Measurements from ENCODE around the gene BRSK2.
"Not testable (repeated sequence)": the region's sequence is repeated elsewhere in the genome, so short reads cannot be mapped to it uniquely, and the experiment has no call there.

The BRSK2 gene

GRCh38 chr11:1410366-1411291, 20.9 kb downstream of the BRSK2 start:
- DNase-seq, result no peak

DNA sequence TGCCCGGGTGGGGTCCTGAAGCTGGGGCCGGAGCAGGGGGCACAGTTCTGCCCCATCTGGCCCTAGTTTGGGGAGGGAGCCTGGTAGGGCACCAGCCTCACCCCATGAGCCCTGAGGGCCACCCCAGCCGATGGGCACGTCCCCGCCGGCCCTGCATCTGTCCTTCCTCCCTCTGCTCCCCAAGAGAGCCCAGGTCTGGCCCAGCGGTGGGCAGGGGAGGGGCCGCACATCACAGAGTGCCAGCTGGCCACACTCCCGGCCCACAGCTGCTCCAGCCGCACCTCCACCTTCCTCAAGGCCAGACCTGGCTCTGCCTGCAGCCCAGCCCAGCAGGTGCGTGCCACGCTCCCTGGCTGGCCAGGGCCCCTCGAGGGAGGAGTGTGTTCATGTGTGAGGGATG, 21.6 kb downstream of the BRSK2 start:
- DNase-seq, result no peak

- not testable (repeated sequence) for DNase-seq
Observed at GRCh38 chr11:1411739-1412138, 22.0 kb downstream of the BRSK2 start.

DNA sequence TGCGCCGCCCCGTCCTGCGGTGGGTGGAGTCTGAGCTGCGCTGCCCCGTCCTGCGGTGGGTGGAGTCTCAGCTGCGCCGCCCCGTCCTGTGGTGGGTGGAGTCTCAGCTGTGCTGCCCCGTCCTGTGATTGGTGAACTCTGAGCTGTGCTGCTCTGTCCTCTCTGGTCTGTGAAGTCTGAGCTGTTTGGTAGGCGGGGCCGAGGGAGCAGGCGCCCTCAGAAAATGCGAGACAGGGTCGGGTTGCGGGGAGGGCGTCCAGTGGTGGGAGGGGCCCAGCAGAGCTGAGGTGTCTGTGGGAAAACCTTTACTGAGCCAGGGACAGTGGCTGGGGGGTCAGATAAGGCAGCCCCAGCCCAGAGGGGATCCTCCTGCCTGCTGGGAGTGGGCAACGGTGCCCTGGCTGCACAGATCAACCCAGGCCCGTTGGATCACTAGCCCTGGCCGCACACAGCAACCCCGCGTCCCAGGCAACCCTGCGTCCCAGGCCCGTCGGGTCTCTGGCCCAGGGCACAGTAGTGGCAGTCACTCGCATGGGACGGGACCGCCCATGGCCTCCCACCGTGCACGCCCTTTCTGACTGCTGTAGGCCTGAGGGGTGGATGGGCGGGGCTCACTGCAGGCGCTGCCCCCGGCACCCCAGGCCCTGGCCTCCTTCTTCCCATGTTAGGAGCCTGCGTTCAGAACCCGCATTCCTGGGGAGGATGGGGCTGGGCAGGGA, 22.8 kb downstream of the BRSK2 start:
- no peak for DNase-seq

GRCh38 chr11:1414650-1415049, 24.9 kb downstream of the BRSK2 start:
- no peak for DNase-seq

DNA sequence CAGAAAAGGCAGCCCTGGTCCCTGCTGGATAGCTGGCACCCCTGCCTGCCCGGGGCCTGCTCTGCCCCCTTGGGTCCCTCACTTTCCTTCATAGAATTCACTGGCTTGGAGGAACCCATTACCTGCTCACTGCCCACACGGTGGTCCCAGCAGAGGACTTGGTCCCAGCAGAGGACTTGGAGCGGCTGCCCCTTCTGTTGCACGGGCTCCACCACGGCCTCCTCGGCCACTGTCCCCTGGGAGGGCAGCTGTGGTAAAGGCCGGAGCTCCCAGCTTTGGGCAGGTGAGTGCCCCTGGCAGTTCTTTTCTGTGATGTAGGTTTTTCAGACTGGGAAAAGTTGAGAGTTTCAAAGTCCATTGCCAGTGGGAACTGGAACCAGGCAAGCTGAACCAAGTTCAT, 25.9 kb downstream of the BRSK2 start:
- DNase-seq, result no peak

DNA sequence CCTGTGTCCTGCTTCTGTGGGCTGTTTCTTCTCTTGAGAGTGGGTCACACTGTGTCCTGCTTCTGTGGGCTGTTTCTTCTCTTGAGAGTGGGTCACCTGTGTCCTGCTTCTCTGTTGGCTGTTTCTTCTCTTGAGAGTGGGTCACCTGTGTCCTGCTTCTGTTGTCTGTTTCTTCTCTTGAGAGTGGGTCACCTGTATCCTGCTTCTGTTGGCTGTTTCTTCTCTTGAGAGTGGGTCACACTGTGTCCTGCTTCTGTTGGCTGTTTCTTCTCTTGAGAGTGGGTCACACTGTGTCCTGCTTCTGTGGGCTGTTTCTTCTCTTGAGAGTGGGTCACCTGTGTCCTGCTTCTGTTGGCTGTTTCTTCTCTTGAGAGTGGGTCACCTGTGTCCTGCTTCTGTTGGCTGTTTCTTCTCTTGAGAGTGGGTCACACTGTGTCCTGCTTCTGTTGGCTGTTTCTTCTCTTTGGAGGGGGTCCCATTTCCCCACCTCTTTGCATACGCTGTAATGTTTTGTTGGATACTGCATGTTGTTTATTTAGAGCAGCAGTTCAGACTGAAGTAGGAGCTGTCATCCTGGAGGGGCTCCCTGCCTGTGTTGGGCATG, 28.6 kb downstream of the BRSK2 start:
- not testable (repeated sequence) for DNase-seq

GRCh38 chr11:1419811-1420210, 30.1 kb downstream of the BRSK2 start:
- no peak for DNase-seq

DNA sequence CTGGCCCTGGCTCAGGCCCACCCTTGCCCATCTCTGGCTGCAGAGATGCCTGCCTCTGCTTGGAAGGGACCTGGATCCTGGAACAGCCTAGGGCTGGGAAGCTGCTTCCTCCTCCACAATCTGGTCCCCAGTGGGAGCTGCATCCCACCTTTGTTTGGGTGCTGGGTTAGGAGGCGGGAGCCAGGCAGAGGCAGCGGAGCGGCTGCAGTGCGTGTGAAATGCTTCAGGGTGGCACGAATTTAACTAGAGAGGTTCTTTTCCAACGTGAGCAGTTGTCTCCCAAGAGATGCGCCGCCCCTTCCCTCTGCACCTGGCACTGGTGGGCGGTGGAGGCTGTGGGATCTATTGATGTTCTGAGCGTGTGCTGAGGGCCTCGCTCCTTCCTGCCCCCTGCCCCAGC, 31.6 kb downstream of the BRSK2 start:
- no peak for DNase-seq

DNA sequence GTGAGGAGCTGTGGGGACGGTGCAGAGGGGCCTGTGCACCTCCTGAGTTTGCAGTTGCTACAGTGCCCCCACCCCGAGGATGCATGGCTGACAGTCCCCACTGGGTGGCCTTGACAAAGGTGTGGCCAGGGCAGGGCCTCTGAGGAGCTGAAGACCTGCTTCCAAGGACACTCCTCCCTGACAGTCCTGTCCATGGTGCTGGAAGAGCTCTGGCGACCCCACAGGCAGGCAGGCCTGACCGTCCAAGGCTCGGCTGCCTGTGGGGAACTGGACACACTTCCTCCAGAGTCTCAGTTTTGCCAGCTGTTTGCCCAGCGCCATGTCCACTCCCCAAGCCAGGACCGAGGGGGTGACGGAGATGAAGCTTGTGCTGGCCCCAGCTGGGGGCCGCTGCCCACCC, 32.7 kb downstream of the BRSK2 start:
- no peak for DNase-seq

GRCh38 chr11:1422981-1423380, 33.2 kb downstream of the BRSK2 start:
- DNase-seq, result no peak

DNA sequence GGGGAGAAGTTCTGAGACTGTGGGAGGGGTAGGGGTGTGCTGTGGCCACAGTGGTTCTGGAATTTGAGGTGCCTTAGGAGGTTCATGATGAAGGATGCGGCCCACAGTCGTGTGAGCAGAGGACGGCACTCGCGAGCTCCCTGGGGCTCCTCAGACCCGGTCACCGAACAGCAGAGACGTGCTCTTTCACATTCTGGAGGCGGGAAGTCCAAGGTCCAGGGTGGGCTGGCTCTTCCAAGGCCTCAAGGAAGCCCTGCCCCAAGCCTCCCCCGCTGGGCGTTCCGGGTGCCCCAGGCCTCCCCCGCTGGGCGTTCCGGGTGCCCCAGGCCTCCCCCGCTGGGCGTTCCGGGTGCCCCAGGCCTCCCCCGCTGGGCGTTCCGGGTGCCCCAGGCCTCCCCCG, 33.7 kb downstream of the BRSK2 start:
- DNase-seq, result not testable (repeated sequence)

DNA sequence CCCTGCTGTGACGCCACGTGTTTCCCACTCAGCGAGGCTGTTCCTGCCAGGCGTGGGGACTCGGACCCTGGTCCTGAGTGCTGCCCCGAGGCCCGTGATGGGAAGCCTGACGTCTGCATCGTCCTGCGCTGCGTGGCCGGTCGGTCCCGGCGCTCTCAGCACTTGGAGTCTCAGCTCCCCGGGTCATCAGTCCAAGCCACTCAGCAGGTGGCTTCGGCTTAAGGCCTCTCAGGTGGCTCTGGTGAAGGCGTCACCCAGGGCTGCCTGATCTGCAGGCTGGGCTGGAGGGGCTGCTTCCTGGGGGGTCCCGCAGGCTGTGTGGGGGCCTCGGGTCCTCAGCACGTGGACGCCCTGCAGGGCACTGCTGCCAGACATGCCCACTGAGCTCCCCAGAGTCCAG, 35.3 kb downstream of the BRSK2 start:
- DNase-seq, result no peak

GRCh38 chr11:1425439-1425838, 35.7 kb downstream of the BRSK2 start:
- DNase-seq, result no peak

GRCh38 chr11:1428762-1429316, 39.1 kb downstream of the BRSK2 start:
- no peak for DNase-seq

- DNase-seq, result no peak
Observed at GRCh38 chr11:1433568-1433967, 43.8 kb downstream of the BRSK2 start.

DNA sequence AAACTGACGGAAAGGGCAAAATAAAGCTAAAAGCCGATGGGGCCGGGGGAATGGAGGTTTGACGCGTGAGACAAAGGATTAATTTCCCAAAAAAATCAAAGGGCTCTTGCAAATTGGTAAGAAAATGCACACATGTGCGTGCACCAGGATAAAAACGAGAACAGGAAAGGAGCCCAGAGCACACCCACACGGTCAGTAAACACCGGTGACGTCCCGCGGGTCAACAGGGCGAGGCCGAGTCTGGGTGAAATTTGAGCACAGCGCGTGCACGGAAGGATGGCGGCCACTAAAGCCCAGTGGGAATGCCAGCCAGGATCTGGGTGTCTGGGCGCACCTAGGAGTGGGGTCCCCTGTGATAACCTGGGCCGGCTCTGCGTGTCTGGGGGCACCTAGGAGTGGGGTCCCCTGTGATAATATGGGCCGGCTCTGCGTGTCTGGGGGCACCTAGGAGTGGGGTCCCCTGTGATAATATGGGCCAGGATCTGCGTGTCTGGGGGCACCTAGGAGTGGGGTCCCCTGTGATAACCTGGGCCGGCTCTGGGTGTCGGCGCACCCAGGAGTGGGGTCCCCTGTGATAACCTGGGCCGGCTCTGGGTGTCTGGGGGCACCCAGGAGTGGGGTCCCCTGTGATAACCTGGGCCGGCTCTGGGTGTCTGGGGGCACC, 44.4 kb downstream of the BRSK2 start:
- DNase-seq, result no peak

DNA sequence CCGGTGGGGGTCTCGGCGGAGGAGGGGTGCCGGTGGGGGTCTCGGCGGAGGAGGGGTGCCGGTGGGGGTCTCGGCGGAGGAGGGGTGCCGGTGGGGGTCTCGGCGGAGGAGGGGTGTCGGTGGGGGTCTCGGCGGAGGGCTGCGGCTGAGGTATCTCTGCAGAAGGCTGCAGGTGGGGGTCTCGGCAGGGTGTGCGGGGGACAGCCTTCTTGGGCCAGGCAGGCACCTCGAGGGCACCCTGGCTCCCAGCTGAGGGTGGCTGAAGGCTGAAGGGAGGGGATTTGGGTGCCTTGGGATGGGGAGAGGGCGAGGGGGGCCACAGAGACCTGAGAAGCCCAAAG, 45.7 kb downstream of the BRSK2 start:
- not testable (repeated sequence) for DNase-seq

- DNase-seq, result no peak
Observed at GRCh38 chr11:1435820-1436467, 46.2 kb downstream of the BRSK2 start.

GRCh38 chr11:1436468-1437039, 46.8 kb downstream of the BRSK2 start:
- DNase-seq, result no peak

DNA sequence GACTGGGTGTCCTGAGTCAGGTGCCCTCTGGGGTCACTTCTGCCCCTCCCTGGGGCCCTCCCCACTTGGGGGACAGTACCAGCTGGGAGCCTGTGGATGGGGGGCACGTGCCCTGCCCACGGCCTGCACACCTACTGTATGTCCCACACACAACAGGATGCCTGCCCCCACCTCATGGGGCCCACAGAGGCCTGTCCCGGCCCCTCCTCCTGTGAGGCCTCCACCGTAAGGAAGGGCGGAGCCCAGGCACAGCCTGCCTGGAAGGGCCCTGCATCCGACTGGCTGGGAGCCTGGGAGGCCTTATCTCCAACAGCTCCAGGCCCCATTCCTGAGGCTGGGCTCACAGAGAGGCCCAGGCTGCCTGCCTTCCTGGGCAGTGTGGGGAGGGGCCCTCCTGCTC, 47.8 kb downstream of the BRSK2 start:
- DNase-seq, result no peak
